ENCODE data around the gene TTC34.

- no peak for TF ChIP-seq CTCF (IDR thresholded peaks at IDR 0.05)
- no peak for TF ChIP-seq POLR2AphosphoS5 (IDR thresholded peaks at IDR 0.05)
Measured at GRCh38 chr1:2624735-2625300, 176.7 kb downstream of the TTC34 start.
